Midbrain (tissue), 1 donor: ENCODE results near the gene MAPKAPK2.

Experiments used
- DNase-seq: peaks from one replicate; lab custom pipeline; 2025; lab: John Stamatoyannopoulos, UW

The MAPKAPK2 gene

DNA sequence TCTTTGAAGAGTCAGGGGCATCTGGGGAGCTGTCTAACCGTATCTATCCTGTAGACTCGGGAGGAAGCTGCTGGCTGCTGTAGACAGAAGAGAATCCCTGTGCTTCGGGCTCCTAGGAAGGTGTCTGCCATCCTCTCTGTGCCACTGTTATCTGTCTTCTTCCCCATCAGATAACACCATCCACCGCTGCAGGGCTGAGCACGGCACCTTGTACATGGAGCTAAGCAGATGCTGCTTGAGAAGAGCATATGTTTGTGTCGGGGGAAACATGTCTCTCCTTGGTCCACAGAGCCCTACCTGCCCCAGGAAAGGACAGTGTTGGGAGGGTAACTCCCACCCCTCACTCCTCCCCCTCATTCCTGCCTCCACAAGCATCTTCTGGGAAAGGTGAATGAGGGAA is 1.4 kb upstream of the MAPKAPK2 start:
- DNase-seq: no peak

- DNase-seq: no peak
Observed at GRCh38 chr1:206684003-206684402, 702 bp upstream of the MAPKAPK2 start.

DNA sequence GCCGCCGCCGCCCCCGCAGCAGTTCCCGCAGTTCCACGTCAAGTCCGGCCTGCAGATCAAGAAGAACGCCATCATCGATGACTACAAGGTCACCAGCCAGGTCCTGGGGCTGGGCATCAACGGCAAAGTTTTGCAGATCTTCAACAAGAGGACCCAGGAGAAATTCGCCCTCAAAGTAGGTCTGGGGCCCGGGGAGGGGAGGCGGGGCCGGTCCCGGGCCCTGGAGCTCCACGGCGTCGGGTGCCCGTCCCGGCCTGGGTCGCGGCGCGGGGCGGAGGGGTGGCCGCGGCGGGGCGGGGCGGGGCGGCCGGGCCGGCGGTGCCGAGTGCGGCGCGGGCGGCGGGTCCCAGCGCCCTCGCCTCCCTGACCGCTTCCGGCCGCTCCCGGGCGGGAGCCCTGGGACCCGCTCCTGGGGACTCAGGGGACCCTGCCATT is 646 bp downstream of the MAPKAPK2 start:
- DNase-seq: peak; percentile 64

GRCh38 chr1:206685769-206686477 is 1.2 kb downstream of the MAPKAPK2 start:
- peak; percentile 64 for DNase-seq

DNA sequence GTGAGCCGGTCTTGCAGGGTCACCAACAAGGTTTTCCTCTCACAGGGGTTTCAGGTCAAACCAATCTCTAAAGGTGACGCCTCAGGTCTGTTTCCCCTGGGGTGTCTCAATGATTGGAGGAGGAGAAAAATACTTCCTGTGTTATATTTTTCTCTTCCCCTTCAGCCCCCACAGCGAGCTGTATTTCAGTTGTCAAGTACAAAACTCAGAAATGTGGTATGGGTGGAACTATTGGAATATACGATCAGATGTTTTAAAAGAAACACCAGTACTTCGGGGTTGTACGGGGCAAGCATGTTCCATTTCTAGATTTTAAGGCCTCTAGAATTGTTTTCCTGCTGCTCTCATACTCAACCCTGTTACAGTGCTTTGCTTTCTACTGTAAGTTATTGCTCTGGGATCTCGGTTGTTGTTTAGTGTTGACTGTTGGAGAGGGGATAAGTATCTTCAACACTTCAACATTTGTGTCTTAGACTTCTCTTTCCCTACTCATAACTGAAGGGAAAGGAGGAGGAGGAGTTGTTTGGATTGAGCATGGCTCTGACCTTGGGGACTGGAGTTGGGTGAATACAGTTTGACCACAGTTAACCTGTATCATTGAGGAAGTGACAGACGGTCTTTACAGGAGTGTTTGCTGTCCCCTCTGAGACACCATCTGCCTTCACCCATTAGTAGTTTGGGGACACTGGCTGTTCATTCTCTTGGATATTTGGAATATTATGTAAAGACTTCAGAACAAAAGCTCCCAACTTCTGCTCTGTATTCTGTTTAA is 2.0 kb downstream of the MAPKAPK2 start:
- DNase-seq: no peak

DNA sequence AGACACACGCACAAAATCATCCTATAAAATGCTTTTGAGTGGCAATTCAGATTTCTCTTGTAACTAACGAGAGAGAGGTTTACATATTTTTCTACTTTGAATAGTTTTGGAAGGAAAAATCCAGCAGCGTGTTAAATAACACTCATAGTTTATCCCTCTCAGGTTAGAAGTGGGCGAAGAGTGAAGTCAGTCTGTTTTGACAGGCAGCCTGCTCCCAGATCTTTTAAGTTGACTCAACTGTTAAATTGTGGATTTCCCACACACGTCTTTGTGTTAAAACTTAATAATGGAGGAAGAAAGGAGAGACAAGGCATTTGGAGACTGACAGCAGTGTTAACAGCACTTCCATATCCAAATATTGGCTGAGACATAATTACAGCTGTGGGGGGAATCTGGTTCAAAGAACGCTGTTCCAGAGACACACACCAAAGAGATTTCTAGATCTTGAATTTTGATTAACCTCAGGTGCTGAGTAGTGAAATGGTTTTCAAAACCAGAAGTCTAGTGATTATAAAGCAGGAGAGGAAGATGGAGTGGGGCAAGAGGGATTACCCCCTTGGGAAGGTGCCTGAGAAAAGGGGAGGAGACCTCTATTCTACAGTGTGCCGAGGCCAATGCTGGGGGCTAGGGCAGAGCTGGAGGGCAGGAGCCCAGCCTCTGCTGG is 2.7 kb downstream of the MAPKAPK2 start:
- DNase-seq: no peak

- no peak for DNase-seq
Observed at GRCh38 chr1:206687915-206688442, 3.3 kb downstream of the MAPKAPK2 start.

GRCh38 chr1:206690516-206690915 is 5.8 kb downstream of the MAPKAPK2 start:
- DNase-seq: peak; percentile 42

DNA sequence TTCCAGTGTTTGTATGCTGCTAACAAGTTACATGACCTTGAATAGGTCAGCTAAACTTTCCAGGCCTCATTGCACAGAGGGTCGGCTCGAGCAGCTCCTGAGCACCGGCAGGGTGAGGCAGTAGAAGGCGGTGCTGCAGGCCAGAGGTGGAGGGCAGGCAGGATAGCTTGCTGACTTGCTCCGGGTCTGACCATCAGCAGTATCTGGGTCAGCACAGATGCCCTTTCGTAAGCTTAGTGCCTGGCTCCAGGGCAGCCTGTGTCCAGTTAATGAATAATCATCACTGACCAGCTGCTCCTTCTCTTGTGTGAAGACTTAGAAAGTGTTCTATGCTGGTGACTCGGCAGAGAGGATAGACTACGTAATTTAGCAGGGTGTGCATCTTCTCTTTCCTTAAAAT is 6.9 kb downstream of the MAPKAPK2 start:
- no peak for DNase-seq

DNA sequence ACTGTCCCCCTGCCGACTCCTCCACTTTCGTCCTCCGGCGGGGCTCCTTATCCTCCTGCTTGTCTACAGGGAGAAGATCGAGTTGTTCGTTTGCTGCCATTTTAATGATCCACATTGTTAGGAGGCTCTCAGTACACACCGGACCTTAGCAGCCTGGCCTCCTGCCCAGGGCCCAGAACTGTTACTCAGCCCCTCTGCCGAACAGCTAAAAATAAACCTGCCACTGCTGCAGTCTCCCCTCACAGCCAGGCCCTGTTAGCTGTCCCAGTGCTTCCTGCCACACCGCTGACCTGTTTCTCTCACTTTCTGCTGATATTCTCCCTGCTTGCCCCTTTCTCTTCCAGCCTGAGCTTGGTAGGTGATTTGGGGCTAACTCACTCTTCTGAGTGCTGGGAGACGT is 8.3 kb downstream of the MAPKAPK2 start:
- peak; percentile 38 for DNase-seq

DNA sequence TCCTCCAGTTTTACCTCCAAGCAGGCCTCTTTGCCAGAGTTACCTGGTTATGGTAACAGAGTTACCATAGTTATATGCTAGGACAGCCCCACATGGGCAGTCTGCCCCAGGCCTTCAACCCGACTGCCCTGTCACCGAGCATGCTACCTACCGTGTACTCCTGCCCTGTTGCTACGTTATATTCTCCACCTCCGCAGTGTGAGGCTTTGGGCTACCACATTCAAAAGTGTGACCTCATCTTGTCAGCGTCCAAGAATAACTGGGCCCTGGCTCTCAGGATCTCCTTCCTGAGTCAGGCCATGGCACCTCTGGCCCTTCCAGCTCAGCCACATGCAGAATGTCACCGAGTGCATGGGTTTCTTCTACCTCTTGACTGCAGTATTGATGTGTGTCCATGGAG is 8.9 kb downstream of the MAPKAPK2 start:
- no peak for DNase-seq

DNA sequence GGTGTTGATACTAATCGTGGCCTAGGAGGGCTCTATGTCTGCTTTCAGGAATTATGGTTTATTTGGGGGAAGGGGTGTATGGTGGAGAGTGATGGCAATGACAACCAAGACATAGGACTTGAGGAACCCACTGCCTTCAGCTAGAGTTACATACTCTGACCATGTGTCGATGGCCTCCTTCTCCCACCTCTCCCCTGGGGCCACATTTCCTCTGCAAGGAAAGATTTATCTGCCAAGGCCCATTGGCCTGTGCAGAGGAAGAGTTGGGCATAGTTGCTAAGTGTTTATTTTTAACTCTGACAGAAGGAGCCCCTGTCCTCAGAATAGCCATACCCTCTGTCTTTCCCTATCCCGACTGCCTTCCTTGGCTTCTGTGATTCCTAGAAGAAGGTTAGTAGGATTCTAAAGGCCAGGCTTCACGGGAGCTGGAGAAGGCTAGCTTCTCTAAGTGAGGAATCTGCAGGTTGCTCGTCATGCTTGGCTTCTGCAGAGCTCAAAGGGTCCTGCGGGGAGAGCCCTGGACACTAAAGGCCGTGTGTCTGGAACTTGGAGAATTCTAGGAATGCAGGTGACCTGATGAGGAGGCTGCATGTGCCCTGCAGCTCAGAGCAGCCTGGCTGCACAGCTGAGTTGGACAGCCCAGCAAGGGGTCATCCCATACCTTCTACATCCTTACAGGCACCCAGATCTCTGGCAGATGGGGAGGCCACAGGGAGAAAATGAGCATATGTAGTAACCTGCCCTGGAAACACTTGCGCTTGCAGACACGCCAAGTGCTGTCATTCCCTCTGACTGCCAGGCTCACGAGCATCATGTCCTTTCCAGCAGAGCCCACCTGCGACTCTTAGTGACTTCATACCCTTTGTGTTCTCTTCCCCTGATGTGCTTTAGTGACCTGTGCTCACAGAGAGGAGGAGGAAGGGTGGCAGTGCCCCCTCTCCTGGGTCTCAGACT is 9.7 kb downstream of the MAPKAPK2 start:
- no peak for DNase-seq

DNA sequence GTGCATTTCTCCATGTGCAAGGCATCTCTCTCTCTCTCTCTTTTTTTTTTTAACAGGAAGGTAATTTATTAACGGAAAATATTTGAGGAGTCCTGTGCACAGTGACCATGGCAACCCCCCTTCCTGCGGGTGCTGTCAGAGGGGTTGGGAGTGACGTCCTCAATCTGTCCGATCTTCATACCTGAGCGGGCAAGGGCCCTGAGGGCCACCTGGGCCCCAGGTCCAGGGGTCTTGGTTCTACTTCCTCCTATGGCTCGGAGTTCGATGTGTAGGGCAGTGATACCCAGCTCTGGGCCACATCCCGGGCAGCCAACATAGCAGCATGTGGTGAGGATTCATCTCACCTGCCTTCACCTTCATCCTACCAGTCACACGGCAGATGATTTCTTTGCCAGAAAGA is 11.0 kb downstream of the MAPKAPK2 start:
- no peak for DNase-seq

- DNase-seq: no peak
Observed at GRCh38 chr1:206696812-206697585, 12.3 kb downstream of the MAPKAPK2 start.

DNA sequence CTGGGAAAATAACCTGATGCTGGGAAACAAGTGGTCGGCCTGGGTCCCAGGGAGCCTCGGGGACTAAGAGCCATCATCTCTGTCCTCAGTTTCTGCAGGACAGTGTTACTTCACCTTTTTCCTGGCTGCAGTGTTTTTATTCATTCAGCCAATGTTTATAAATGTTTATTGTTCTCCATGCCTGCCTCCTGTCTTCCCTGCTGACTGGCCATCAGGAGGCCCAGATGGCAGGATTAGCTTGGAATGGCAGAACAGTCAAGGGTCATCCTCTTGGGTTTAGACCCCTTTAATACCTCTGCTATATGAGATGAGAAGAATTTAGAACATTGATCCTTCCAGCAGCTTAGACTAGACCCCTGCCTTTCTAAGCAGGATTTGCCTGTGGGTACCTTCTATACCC is 13.3 kb downstream of the MAPKAPK2 start:
- DNase-seq: no peak

GRCh38 chr1:206699000-206699586 is 14.4 kb downstream of the MAPKAPK2 start:
- DNase-seq: no peak

- no peak for DNase-seq
Observed at GRCh38 chr1:206699626-206700025, 14.9 kb downstream of the MAPKAPK2 start.

DNA sequence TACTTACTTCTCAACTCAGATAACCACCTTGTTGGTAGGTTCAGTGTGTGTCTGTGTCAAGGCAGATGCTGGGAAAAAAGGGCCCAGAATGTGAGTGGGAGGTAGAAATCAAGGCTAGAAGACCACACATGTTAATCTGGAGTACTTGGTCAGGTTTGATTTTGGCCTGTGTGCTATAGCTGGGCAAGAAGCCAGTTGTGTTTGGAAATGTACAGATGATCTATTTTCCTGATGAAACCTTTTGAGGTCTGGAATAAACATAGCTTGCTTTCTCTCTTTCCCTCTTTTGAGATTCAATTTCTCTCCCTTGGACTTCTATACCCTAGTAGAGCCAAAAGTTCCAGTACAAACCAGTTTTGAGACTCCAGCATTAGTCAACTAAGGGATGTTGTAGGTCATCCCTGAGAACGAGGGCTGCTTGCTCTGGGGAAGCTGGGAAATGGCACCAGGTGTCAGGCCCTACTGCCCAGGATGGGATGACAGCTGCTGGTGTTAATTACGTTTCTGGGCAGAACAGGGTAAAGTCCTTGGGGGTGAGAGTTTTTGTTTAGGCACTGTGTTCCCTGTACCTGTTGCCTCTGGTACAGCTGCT is 15.8 kb downstream of the MAPKAPK2 start:
- no peak for DNase-seq

GRCh38 chr1:206702260-206702659 is 17.6 kb downstream of the MAPKAPK2 start:
- DNase-seq: no peak

GRCh38 chr1:206702803-206703202 is 18.1 kb downstream of the MAPKAPK2 start:
- no peak for DNase-seq
